Calu3 (cell line): ENCODE results near the gene CLDN10. TPM values are rescaled to one million over a fixed set of nuclear protein-coding genes. Genes with fewer than 3 reads are reported as not detected.

ENCODE experiments used
- BruUV-seq: library from RNA; stranded (reverse); fragments of 400-500 nt; replicated peaks from 2 replicates; lab custom pipeline; 2021; lab: Mats Ljungman, UMichigan
- CTCF ChIA-PET: fragments of 300-600 bp; sonication (Branson Sonifier 250); formaldehyde crosslinking; loops from one replicate; lab custom pipeline; 2022; ENCODE audit warnings: antibody characterized with exemption; lab: Charles Lee
- DNase-seq: peaks from one replicate; pipeline ENCODE4 v3.0.0; 2022
- H3K27ac Mint-ChIP-seq: one replicate; pipeline ENCODE4 v1.8.0; 2022; ENCODE audit warnings: mixed read lengths; ENCODE audit not compliant: unreplicated experiment
- H3K27me3 Mint-ChIP-seq: one replicate; pipeline ENCODE4 v1.8.0; 2022; ENCODE audit warnings: mixed read lengths; ENCODE audit not compliant: unreplicated experiment
- H3K36me3 Mint-ChIP-seq: one replicate; pipeline ENCODE4 v1.8.0; 2022; ENCODE audit warnings: mild to moderate bottlenecking, moderate library complexity, mixed read lengths; ENCODE audit not compliant: insufficient read depth, unreplicated experiment
- H3K4me1 Mint-ChIP-seq: one replicate; pipeline ENCODE4 v1.8.0; 2022; ENCODE audit warnings: mild to moderate bottlenecking, low read depth, mixed read lengths; ENCODE audit not compliant: unreplicated experiment
- H3K4me3 Mint-ChIP-seq: one replicate; pipeline ENCODE4 v1.8.0; 2022; ENCODE audit warnings: mild to moderate bottlenecking, low read depth, moderate library complexity, mixed read lengths; ENCODE audit not compliant: unreplicated experiment
- H3K9me3 Mint-ChIP-seq: one replicate; pipeline ENCODE4 v1.8.0; 2022; ENCODE audit warnings: low read depth, mixed read lengths; ENCODE audit not compliant: unreplicated experiment
- intact Hi-C: fragments of 100-400 bp; cut with micrococcal nuclease; formaldehyde crosslinking; loops from one replicate; pipeline ENCODE4 v1.10.0; 2022; ENCODE audit not compliant: unreplicated experiment
- total RNA-seq: library from RNA; stranded (reverse); gene quantifications from 2 replicates; pipeline ENCODE4 v1.2.3, GENCODE V29; 2022
- TF ChIP-seq, protein P1 (sequence below): fragments of 200-600 bp; IDR thresholded peaks from one replicate; pipeline ENCODE4 v1.8.0; 2022; ENCODE audit warnings: antibody characterized with exemption; ENCODE audit not compliant: unreplicated experiment

Gene CLDN10
- total RNA-seq, 1 experiment from 2014 or later: 55.0 TPM

DNA sequence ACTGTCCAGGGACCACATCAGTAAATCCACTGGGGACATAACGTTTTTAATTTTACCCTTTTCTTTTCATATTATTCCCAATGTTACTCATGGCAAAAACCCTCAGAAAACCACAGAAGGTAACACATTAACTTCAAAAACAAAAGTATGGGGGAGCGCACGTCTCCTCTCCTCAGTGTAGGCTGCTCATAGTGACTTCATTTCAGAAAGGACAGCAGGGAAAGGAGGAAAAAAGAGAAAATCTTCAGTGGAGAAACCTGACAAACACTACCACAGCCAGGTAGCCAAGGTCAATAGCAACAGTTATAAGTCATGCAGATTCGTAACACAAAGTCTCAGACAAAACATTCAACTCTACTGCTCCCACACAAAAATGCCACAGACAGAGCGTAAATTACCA lies 70.6 kb downstream of the CLDN10 start:
- CTCF ChIA-PET: interaction anchor here (1.3 kb wide), 1 partner anchor 211 kb away, joined by 12 read pairs; no protein-coding TSS in a partner anchor
- TF ChIP-seq, protein P1, sequence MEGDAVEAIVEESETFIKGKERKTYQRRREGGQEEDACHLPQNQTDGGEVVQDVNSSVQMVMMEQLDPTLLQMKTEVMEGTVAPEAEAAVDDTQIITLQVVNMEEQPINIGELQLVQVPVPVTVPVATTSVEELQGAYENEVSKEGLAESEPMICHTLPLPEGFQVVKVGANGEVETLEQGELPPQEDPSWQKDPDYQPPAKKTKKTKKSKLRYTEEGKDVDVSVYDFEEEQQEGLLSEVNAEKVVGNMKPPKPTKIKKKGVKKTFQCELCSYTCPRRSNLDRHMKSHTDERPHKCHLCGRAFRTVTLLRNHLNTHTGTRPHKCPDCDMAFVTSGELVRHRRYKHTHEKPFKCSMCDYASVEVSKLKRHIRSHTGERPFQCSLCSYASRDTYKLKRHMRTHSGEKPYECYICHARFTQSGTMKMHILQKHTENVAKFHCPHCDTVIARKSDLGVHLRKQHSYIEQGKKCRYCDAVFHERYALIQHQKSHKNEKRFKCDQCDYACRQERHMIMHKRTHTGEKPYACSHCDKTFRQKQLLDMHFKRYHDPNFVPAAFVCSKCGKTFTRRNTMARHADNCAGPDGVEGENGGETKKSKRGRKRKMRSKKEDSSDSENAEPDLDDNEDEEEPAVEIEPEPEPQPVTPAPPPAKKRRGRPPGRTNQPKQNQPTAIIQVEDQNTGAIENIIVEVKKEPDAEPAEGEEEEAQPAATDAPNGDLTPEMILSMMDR: no peak
- BruUV-seq: no TSS peak
- H3K36me3 Mint-ChIP-seq: peaks cover 5% of the 10 kb centered on the region
- no peaks in the 10 kb centered on the region for H3K9me3 Mint-ChIP-seq
- intact Hi-C loops: loop anchor here (5.0 to 10.0 kb wide), 2 partner anchors 39 to 362 kb away; no protein-coding TSS in a partner anchor
- H3K4me3 Mint-ChIP-seq: no peak overlapping the region
- H3K27me3 Mint-ChIP-seq: no peaks in the 10 kb centered on the region
- no peaks in the 10 kb centered on the region for H3K4me1 Mint-ChIP-seq
- no peak for DNase-seq
- no peak overlapping the region for H3K27ac Mint-ChIP-seq

DNA sequence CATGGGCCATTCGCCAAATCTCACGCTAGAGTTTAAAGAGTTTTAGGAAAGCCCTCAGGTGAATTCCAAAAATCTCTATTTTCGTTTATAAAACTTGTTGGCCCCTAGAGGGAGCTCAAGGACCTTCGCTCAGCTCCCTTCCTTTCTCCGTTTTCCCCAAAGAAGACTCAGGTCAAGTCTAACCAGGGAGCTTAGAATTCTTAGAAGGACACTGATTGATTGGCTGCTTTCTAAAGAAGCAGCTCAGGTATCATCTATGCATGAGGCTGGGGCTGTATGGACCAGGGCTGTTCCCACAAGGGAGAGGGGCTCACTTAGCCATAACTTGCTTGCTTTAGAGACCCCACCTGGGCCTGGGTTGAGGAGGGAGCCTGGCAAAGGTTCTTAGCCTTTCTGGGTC lies 71.5 kb downstream of the CLDN10 start:
- Mint-ChIP-seq H3K9me3 (no peaks in the 10 kb centered on the region), H3K36me3 (peaks cover 5% of the 10 kb centered on the region), H3K27me3 (no peaks in the 10 kb centered on the region), H3K4me1 (no peaks in the 10 kb centered on the region), H3K4me3 (no peak overlapping the region), H3K27ac (no peak overlapping the region)
- TF ChIP-seq, protein P1: no peak
- CTCF ChIA-PET: interaction anchor here (0.6 to 1.3 kb wide), 4 partner anchors 9 to 676 kb away, joined by 3 to 12 read pairs (median 5); no protein-coding TSS in a partner anchor
- BruUV-seq: no TSS peak
- no peak for DNase-seq
- intact Hi-C loops: loop anchor here (1.0 to 10.0 kb wide), 3 partner anchors 38 to 361 kb away; no protein-coding TSS in a partner anchor

DNA sequence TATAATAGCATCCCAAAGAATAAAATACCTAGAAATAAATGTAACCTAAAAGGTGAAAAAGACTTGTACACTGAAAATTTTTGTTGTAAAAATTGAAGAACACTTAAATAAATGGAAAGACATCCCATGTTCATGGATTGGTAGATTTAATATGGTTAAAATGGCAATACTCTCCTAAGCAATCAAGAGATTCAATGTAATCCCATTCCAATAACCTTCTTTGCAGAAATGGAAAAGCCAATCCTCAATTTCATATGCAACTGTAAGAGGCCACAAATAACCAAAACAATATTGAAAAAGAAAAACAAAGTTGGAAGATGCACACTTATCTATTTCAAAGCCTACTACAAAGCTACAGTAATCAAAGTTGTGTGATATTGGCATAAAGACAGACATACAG lies 74.2 kb downstream of the CLDN10 start:
- CTCF ChIA-PET: no interaction called here
- BruUV-seq: no TSS peak
- intact Hi-C loops: loop anchor here (10.0 kb wide), 1 partner anchor 358 kb away; no protein-coding TSS in a partner anchor
- H3K4me3 Mint-ChIP-seq: no peak overlapping the region
- TF ChIP-seq, protein P1: no peak
- DNase-seq: no peak
- H3K4me1 Mint-ChIP-seq: no peaks in the 10 kb centered on the region
- H3K36me3 Mint-ChIP-seq: peaks cover 5% of the 10 kb centered on the region
- no peak overlapping the region for H3K27ac Mint-ChIP-seq
- no peaks in the 10 kb centered on the region for H3K9me3 Mint-ChIP-seq
- no peaks in the 10 kb centered on the region for H3K27me3 Mint-ChIP-seq

DNA sequence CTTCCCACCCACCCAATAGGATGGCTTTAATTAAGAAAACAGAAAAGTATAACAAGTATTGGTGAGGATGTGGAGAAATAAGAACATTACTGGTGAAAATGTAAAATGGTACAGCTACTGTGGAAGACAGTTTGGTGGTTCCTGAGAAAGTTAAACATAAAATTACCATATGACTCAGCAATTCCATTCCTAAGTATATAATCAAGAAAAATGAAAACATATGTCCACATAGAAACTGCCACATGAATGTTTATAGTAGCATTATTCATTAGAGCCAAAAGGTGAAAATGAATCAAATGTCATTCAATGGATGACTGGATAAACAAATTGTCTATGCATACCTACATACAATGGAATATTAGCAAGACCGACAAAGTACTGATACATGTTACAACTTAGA lies 75.1 kb downstream of the CLDN10 start:
- no peaks in the 10 kb centered on the region for H3K27me3 Mint-ChIP-seq
- peaks cover 5% of the 10 kb centered on the region for H3K36me3 Mint-ChIP-seq
- CTCF ChIA-PET: no interaction called here
- TF ChIP-seq, protein P1: no peak
- no peak overlapping the region for H3K27ac Mint-ChIP-seq
- intact Hi-C loops: loop anchor here (10.0 kb wide), 1 partner anchor 357 kb away; no protein-coding TSS in a partner anchor
- no peaks in the 10 kb centered on the region for H3K9me3 Mint-ChIP-seq
- DNase-seq: no peak
- H3K4me3 Mint-ChIP-seq: no peak overlapping the region
- BruUV-seq: no TSS peak
- H3K4me1 Mint-ChIP-seq: no peaks in the 10 kb centered on the region
